OCI-LY1 (cell line): ENCODE results near the gene SCN5A.

ENCODE experiments used
- H2AFZ ChIP-seq: fragments of 200-600 bp; sonication (generic), shearing (Covaris generic); 2 replicates; pipeline ENCODE4 v1.6.0; 2014; ENCODE audit warnings: antibody characterized with exemption, mild to moderate bottlenecking, low read length
- H3F3A ChIP-seq: fragments of 200-600 bp; sonication (generic), shearing (Covaris generic); 2 replicates; pipeline ENCODE4 v1.6.0; 2014; ENCODE audit warnings: mild to moderate bottlenecking, antibody characterized with exemption, low read length, moderate library complexity; ENCODE audit not compliant: insufficient read depth
- H3K27ac ChIP-seq: fragments of 200-600 bp; sonication (generic); 2 replicates; pipeline ENCODE4 v1.5.1; 2014; ENCODE audit warnings: low read length, mixed run types, mild to moderate bottlenecking, low read depth; ENCODE audit not compliant: poor library complexity, severe bottlenecking
- H3K27me3 ChIP-seq: fragments of 200-600 bp; sonication (generic); 2 replicates; pipeline ENCODE4 v1.6.0; 2014; ENCODE audit warnings: antibody characterized with exemption, mild to moderate bottlenecking, low read length, moderate library complexity; ENCODE audit not compliant: insufficient read depth
- H3K36me3 ChIP-seq: fragments of 200-600 bp; sonication (generic); 2 replicates; pipeline ENCODE4 v1.6.1; 2014; ENCODE audit warnings: mild to moderate bottlenecking, antibody characterized with exemption, low read length, moderate library complexity, mixed read lengths; ENCODE audit not compliant: insufficient read depth
- H3K4me1 ChIP-seq: fragments of 200-600 bp; sonication (generic); 2 replicates; pipeline ENCODE4 v1.5.1; 2014; ENCODE audit warnings: mild to moderate bottlenecking, low read length, moderate library complexity; ENCODE audit not compliant: insufficient read depth, severe bottlenecking
- H3K4me2 ChIP-seq: fragments of 200-600 bp; sonication (generic), shearing (Covaris generic); 2 replicates; pipeline ENCODE4 v1.6.1; 2014; ENCODE audit warnings: low read length
- H3K4me3 ChIP-seq: fragments of 200-600 bp; sonication (generic); 2 replicates; pipeline ENCODE4 v1.5.1; 2014; ENCODE audit warnings: low read length, low read depth, mild to moderate bottlenecking, mixed read lengths; ENCODE audit not compliant: poor library complexity, severe bottlenecking
- H3K79me2 ChIP-seq: fragments of 200-600 bp; shearing (Covaris generic); 2 replicates; pipeline ENCODE4 v1.6.1; 2016; ENCODE audit warnings: mixed run types, low read length, mixed read lengths; ENCODE audit not compliant: insufficient read depth
- H3K9ac ChIP-seq: fragments of 200-600 bp; sonication (generic), shearing (Covaris generic); 2 replicates; pipeline ENCODE4 v1.6.1; 2014; ENCODE audit warnings: mild to moderate bottlenecking, low read length, mixed read lengths
- H3K9me2 ChIP-seq: fragments of 200-600 bp; sonication (generic), shearing (Covaris generic); 2 replicates; pipeline ENCODE4 v1.6.1; 2014; ENCODE audit warnings: low read depth, mild to moderate bottlenecking, low read length, mixed read lengths
- H3K9me3 ChIP-seq: fragments of 200-600 bp; shearing (Covaris generic); 2 replicates; pipeline ENCODE4 v1.6.1; 2014; ENCODE audit warnings: low read length, mixed read lengths
- H4K20me1 ChIP-seq: fragments of 200-600 bp; sonication (generic), shearing (Covaris generic); 2 replicates; pipeline ENCODE4 v1.6.0; 2016; ENCODE audit warnings: mild to moderate bottlenecking, low read length; ENCODE audit not compliant: insufficient read depth
- EZH2 ChIP-seq: fragments of 200-600 bp; sonication (generic), shearing (Covaris generic); IDR thresholded peaks from 2 replicates; pipeline ENCODE4 v1.8.0; 2017; ENCODE audit warnings: borderline replicate concordance, mixed run types, mild to moderate bottlenecking, antibody characterized with exemption, low read length, moderate library complexity, mixed read lengths
- TF ChIP-seq, protein P1 (sequence below): fragments of 200-600 bp; sonication (generic), shearing (Covaris generic); IDR thresholded peaks from 2 replicates; pipeline ENCODE4 v1.5.1; 2017; ENCODE audit warnings: mild to moderate bottlenecking, antibody characterized with exemption, low read length, moderate library complexity, mixed read lengths

The SCN5A gene

DNA sequence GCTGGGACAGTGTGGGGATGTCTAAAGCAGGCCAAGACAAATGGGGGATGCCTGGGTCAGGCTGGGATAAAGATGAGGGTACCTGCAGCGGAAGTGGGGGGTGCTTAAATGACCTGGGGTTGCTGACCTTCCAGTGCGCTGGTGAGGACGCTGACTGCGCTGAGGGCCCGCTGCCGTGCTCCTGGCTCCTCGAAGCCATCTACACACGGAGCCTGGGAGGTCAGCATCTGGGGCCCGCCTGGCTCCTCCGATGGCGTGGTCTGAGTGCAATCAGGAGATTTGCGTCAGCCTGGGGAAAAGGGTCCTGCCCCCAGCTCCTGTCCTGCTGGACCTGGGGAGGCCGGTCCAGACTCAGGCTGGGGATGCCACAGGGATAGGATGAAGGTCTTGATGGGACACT, 50.7 kb downstream of the SCN5A start:
- Histone ChIP-seq H3K9me2 (no peaks in the 10 kb centered on the region), H3F3A (no peaks in the 10 kb centered on the region), H3K9ac (no peak overlapping the region), H3K9me3 (no peaks in the 10 kb centered on the region), H3K27me3 (no peaks in the 10 kb centered on the region), H3K27ac (no peak overlapping the region), H3K4me2 (no peak overlapping the region), H3K4me1 (no peaks in the 10 kb centered on the region), H3K36me3 (no peaks in the 10 kb centered on the region), H4K20me1 (no peaks in the 10 kb centered on the region), H3K4me3 (no peak overlapping the region), H3K79me2 (no peaks in the 10 kb centered on the region), H2AFZ (no peak overlapping the region)
- no peak for TF ChIP-seq EZH2
- TF ChIP-seq, protein P1, sequence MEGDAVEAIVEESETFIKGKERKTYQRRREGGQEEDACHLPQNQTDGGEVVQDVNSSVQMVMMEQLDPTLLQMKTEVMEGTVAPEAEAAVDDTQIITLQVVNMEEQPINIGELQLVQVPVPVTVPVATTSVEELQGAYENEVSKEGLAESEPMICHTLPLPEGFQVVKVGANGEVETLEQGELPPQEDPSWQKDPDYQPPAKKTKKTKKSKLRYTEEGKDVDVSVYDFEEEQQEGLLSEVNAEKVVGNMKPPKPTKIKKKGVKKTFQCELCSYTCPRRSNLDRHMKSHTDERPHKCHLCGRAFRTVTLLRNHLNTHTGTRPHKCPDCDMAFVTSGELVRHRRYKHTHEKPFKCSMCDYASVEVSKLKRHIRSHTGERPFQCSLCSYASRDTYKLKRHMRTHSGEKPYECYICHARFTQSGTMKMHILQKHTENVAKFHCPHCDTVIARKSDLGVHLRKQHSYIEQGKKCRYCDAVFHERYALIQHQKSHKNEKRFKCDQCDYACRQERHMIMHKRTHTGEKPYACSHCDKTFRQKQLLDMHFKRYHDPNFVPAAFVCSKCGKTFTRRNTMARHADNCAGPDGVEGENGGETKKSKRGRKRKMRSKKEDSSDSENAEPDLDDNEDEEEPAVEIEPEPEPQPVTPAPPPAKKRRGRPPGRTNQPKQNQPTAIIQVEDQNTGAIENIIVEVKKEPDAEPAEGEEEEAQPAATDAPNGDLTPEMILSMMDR, result no peak

DNA sequence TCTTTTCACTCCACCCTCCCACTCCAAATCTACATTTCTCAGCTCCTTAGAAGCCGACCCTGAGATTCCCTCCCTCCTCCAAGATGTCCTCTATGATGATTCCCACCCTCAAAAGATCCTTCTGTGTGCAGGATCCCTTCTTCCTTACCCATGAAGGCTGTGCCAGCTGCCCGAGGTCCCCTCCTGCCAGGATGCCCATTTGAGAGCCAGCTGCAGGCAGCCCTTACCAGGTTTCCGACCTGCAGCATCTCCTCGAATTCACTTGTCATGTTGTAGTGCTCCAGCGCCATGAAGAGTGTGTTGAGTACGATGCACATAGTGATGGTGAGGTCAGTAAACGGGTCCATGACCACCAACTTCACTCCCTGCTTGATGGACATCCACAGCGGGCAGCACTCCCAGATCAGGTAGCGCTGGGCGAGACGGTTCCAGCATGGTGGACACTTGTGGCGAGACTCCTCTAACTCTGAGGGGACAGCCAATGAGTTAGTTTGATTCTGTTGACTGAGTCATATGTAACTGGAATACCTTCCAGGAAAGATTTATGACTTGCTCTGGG, 51.9 kb downstream of the SCN5A start:
- Histone ChIP-seq H3K79me2 (no peaks in the 10 kb centered on the region), H3F3A (no peaks in the 10 kb centered on the region), H3K9ac (no peak overlapping the region), H3K27me3 (no peaks in the 10 kb centered on the region), H3K27ac (no peak overlapping the region), H3K36me3 (no peaks in the 10 kb centered on the region), H3K9me3 (no peaks in the 10 kb centered on the region), H3K4me1 (no peaks in the 10 kb centered on the region), H4K20me1 (no peaks in the 10 kb centered on the region), H3K4me3 (no peak overlapping the region), H2AFZ (no peak overlapping the region), H3K4me2 (no peak overlapping the region), H3K9me2 (no peaks in the 10 kb centered on the region)
- TF ChIP-seq EZH2, result no peak

DNA sequence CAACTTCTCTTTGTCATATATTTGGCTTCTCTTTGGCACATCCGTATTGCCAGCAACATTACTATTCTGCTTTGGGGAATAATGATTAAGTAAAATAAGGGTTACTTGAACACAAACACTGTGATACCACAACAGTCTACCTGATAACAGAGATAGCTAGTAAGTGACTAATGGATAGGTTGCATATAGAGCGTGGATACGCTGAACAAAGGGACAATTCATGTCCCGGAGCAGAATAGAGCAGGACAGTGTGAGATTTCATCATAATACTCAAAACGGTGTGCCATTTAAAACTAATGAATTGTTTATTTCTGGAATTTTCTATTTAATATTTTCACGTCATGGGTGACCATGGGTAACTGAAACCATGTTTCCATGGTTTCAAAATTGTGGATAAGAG, 54.1 kb downstream of the SCN5A start:
- Histone ChIP-seq H3K4me3 (no peak overlapping the region), H3K9me2 (no peaks in the 10 kb centered on the region), H3K79me2 (no peaks in the 10 kb centered on the region), H3K27me3 (no peaks in the 10 kb centered on the region), H3F3A (no peaks in the 10 kb centered on the region), H2AFZ (no peak overlapping the region), H3K4me1 (no peaks in the 10 kb centered on the region), H3K27ac (no peak overlapping the region), H3K9ac (no peak overlapping the region), H3K9me3 (no peaks in the 10 kb centered on the region), H3K36me3 (no peaks in the 10 kb centered on the region), H3K4me2 (no peak overlapping the region), H4K20me1 (no peaks in the 10 kb centered on the region)
- TF ChIP-seq EZH2, result no peak
- TF ChIP-seq, protein P1, result no peak

DNA sequence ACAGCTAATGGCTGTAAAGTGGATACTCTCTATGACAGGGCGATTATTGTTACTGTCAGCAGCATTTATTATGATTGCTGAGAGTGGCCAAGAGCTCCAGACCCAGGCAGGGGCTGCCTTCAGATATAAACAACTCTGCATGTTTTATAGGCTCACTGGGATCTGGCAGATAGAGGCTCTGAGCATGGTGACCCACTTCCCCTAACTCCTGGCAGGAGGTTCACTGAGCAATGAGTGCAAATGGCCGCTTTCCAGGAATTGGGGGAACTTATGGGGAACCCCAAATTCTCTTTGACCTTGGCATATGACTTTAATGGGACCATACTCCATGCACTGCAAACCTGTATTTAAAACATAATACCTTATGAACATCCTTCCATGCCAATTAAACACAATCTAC, 59.0 kb downstream of the SCN5A start:
- H2AFZ ChIP-seq, result no peak overlapping the region
- H3K36me3 ChIP-seq, result no peaks in the 10 kb centered on the region
- no peak overlapping the region for H3K27ac ChIP-seq
- no peaks in the 10 kb centered on the region for H3K4me1 ChIP-seq
- TF ChIP-seq EZH2, result no peak
- TF ChIP-seq, protein P1, result no peak
- no peaks in the 10 kb centered on the region for H3K9me3 ChIP-seq
- no peaks in the 10 kb centered on the region for H3K9me2 ChIP-seq
- no peak overlapping the region for H3K4me2 ChIP-seq
- no peak overlapping the region for H3K4me3 ChIP-seq
- H3K79me2 ChIP-seq, result no peaks in the 10 kb centered on the region
- H3F3A ChIP-seq, result no peaks in the 10 kb centered on the region
- no peak overlapping the region for H3K9ac ChIP-seq
- no peaks in the 10 kb centered on the region for H4K20me1 ChIP-seq
- no peaks in the 10 kb centered on the region for H3K27me3 ChIP-seq
